ENCODE results near the gene AOC3.
"Not testable (repeated sequence)": the region's sequence is repeated elsewhere in the genome, so short reads cannot be mapped to it uniquely, and the experiment has no call there.

The AOC3 gene

GRCh38 chr17:42894283-42895184 is 43.5 kb downstream of the AOC3 start:
- no peak for DNase-seq

GRCh38 chr17:42895185-42895555 is 44.2 kb downstream of the AOC3 start:
- DNase-seq, result no peak

GRCh38 chr17:42898147-42898811 is 47.3 kb downstream of the AOC3 start:
- DNase-seq, result no peak

- DNase-seq, result not testable (repeated sequence)
Measured at GRCh38 chr17:42899981-42900380, 49.0 kb downstream of the AOC3 start.

GRCh38 chr17:42900460-42901331 is 49.7 kb downstream of the AOC3 start, which contains the start of gene G6PC1:
Gene G6PC1, plus strand, starts transcription at chr17:42900799. Its CDS starts 78 bp downstream, at chr17:42900877.
- no peak for DNase-seq

GRCh38 chr17:42901535-42902229 is 50.7 kb downstream of the AOC3 start:
- no peak for DNase-seq

GRCh38 chr17:42904110-42904469 is 53.1 kb downstream of the AOC3 start:
- no peak for DNase-seq

- no peak for DNase-seq
Measured at GRCh38 chr17:42906772-42907446, 55.9 kb downstream of the AOC3 start.
